Stimulated activated CD8-positive, alpha-beta memory T cell treated with anti-CD3 and anti-CD28 coated beads, Interleukin-15, amount 100 ng/mL, for 1 hour (primary cell): Measurements from ENCODE around the gene COX4I1.

Experiments
- DNase-seq: peaks from one replicate; pipeline ENCODE4 v3.0.0-alpha.2; 2020; ENCODE audit warnings: low read depth

Gene COX4I1

GRCh38 chr16:85767531-85767930 lies 32.0 kb upstream of the COX4I1 start:
- no peak for DNase-seq

DNA sequence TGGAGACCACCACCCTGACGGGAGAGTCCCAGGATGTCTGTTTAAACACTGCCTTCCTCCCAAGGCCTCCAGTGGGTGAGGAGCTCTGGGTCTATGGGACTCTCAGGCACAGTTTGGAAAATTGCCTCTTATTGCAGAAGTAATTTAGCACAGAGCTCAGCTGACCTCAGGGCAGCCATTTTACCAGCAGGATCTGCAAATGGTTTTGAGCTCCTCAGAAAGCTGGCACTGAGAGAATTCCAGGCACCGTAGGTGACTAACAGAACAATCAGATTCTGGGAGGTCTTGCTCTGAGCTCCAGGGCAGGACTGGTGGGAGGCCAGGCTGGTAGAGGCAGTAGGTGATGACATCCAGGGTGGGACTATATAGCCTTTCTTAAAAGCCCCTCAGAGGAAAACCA lies 31.3 kb upstream of the COX4I1 start:
- DNase-seq: no peak

DNA sequence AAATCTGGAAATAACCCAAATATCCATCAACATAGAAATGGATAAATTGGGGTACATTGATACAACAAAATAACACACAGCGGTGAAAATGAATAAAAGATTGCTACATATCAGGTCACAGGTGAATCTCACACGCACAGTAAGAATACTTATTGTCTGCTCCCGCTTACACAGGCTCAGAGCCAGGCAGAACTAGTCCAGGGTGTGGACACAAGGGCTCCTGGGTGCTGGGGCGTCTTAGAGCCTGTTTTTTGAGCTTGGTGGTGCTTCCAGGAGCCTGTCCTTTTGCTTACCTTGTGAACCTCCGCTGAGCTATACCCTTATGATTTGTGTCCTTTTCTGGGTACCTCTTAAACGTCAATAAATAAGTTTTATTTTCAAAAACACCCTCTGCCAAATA lies 28.8 kb upstream of the COX4I1 start:
- DNase-seq: no peak

GRCh38 chr16:85773044-85773443 lies 26.5 kb upstream of the COX4I1 start:
- no peak for DNase-seq

- DNase-seq: no peak
Measured at GRCh38 chr16:85774136-85774535, 25.4 kb upstream of the COX4I1 start.

DNA sequence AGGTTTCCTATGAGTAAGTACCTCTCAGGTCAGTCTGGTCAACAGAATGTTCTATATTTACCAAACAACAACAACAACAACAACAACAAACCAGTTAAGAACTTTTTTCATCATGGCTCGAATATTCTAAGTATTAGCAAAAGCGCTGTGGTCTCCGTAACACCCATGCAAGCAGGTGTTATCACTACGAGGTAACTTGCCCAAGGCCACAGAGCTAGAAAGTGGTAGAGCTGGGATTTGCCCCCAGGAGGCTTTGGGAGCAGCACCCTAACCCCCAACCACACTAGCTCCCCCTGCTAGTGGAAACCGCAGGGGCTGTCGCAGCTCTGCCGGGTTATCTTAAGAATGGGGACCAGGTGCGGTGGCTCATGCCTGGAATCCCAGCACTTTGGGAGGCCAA lies 24.7 kb upstream of the COX4I1 start:
- no peak for DNase-seq

GRCh38 chr16:85777583-85778310 lies 21.7 kb upstream of the COX4I1 start:
- DNase-seq: no peak

DNA sequence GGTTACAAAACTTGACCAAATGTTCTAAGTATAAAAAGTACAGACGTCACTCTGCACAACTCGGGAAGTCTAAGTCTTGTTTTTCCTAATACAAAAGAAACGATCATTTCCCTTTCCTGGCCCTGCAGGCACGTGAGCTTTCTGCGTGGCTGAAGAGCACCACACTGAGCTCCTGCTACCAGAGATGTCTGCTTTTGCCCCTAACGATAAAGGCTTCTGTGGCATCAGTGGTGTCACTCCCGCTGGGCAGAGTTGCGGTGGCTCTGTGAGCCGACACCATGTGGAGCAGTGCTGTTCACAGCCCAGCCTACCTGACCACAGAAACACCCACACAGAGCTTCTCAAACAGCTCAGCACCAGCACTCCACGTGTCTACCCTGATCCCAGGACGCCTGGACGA lies 20.6 kb upstream of the COX4I1 start:
- no peak for DNase-seq

GRCh38 chr16:85780281-85780680 lies 19.2 kb upstream of the COX4I1 start:
- DNase-seq: no peak

- DNase-seq: no peak
Measured at GRCh38 chr16:85781156-85781555, 18.3 kb upstream of the COX4I1 start.

DNA sequence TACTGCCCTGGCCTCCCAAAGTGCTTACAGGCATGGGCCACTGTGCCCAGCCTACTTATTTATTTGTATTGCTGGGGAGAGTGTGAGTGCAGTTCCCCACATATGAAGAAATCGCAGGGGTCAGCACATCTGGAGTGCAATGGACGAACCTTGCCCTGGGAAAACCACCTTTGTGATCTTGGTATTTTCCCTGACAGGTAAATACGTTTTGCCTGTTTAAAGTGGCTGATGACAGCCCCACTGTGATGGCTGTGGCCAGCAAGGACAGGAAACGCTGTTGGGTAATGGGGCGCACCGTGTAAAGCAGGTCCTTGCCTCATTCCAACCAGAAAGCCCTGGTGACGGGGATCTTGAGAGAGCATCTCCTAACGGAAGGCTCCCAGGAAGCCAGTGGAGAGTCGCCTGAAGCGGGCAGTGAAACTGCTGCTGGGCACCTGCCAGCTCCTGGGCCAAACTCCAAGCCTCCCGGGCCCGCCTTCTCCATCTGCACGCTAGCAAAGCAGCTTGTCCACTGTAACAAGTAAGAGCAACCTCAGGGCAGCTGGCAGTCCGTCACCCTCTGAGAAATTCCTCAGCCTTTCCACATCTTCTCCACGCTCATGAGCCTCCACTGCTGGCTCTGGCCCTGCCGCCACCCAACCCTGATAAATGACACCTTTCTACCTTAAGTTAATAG lies 17.7 kb upstream of the COX4I1 start:
- DNase-seq: no peak

DNA sequence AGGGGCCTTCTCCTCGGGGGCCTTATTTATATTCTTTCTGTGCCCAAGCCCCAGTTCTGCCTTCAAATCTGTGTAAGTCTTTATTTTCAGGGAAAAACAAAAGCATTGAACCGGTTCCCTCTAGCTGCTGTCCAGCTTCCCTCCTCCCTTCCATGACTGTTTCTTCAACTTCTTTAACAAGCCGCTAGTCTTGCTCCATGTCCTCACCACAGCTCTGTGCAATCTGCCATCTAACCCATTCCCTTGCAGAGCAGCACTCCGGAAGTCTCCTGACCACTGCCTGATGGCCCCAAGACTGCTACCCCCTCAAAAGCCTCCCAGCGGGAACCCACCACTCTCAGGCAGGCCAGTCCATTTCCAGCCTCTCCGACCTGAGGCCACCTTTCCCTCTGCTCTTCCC lies 17.0 kb upstream of the COX4I1 start:
- no peak for DNase-seq

DNA sequence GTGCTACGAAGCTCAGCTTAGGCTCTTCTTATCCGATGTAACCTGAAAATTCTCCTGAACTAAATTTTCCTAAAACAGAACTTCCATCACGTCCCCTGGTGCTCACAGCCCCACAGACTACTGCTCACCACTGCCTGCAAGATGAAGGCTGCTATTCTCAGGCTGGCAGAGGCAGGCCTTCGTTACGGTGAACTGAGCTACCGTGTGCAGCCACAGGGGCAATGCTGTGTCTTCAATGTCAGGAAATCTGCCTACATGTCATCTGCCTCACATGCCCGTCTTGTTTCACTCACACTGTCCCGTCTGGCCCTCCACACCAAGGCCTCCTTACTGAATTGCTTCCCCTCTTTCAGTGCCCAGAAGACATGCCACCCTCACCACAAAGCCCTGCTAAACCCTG lies 16.1 kb upstream of the COX4I1 start:
- DNase-seq: no peak

GRCh38 chr16:85784813-85785212 lies 14.7 kb upstream of the COX4I1 start:
- no peak for DNase-seq

- DNase-seq: no peak
Measured at GRCh38 chr16:85785927-85786326, 13.6 kb upstream of the COX4I1 start.

DNA sequence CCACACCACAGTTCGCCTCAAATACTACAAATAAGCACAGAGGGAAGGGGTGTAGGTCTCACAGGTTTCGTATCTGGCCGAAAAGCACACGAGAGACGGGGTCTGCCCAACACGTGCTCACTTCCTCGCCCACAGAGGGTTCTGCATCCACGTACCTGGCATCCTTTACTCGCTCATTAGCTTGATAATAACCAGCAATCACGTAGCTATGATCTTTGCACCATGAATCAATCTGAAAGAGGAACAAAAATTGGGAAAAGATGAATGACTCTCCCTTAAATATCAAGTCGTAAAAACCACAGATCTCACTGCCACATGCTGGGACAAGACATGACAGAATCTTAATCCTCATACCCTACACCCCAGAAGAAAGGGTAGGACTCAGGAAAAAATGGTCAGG lies 10.7 kb upstream of the COX4I1 start:
- DNase-seq: no peak

DNA sequence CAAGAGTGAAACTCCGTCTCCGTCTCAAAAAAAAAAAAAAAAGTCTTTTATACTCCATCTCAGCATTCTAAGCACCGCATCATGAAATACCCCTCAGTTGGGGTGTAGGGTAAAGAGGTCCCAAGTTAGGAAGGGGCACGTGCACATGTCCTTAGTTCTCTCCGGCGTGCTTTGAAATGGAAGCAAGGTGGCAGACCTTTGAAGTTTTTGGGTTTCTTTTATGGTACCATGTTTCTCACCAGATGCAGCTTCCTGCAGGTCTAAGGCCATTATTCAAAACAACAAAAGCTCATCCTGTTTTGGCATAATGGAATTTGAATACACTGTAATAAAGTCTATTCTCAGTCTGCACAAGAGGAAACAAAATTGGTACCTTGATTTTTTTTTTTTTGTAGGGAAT lies 9.7 kb upstream of the COX4I1 start:
- no peak for DNase-seq

GRCh38 chr16:85793662-85794298 lies 5.7 kb upstream of the COX4I1 start:
- no peak for DNase-seq

- DNase-seq: no peak
Measured at GRCh38 chr16:85794696-85795095, 4.8 kb upstream of the COX4I1 start.

GRCh38 chr16:85796152-85796551 lies 3.3 kb upstream of the COX4I1 start:
- no peak for DNase-seq

DNA sequence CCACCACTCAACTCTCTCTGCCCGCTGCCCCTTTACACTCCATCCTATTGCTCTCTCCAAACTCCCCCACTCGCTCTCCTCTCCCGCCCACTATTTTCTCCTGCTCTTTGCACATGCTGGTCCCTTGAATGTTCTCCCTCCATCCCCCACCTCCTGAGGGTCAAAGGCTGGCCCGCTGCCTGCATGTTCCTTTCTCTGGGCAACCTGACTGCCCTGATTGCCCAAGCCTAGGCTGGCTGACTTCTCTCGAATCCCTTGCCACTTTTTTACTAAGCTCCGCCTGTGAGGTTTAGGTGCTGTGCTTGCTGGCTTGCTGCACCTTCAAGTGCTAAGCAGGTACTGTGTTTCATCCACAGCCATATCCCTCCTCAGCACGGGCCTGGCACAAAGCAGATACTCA lies 2.9 kb upstream of the COX4I1 start:
- no peak for DNase-seq

GRCh38 chr16:85798283-85798776 lies 1.2 kb upstream of the COX4I1 start:
- DNase-seq: no peak

GRCh38 chr16:85798901-85799496 lies 496 bp upstream of the COX4I1 start:
- no peak for DNase-seq
